Stimulated activated CD8-positive, alpha-beta memory T cell treated with anti-CD3 and anti-CD28 coated beads, Interleukin-4, amount 100 ng/mL, for 48 hours (primary cell): ENCODE data around the gene UBL3.

ENCODE experiments used
- DNase-seq: peaks from one replicate; pipeline ENCODE4 v3.0.0-alpha.2; 2020

Gene UBL3

DNA sequence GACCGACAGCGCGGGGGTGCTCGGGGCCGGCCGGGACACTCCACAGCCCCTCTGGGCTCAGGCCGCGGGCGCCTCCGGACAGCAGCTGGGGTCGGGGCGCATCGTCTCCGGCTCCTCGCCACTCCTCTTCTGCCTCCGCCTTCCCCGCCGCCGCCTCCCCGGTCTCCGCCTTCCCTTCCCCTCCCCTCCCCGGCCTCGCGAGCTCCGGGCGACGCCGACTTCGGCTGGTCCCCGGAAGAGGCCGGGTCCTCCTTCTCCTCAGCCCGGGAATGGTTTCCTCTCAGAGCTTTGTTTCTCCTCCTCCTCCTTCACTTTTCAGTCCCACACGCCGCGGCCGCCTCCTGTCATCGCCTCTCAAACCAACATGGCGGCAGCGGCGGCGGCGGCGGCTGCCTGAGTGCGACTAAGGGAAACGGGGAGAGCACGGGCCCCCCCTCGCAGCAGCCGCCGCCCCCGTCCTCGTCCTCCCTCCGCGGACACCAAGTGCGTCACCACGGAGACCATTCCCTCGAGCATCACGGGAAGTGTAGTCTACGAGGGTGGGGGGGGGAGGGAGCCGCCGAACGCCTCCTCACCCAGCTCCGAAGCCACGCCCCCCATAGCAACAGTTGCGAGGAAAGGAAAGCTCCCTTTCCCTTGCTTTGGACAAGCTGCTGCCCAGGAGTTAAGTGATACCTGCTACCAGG is at the start of gene UBL3:
UBL3 (minus strand) TSS at position 405 of the 686 bp plus-strand sequence. CDS start 1,079 bp downstream, outside the sequence.
- DNase-seq: peak; percentile 92

GRCh38 chr13:29897102-29897501 is 46.7 kb upstream of the UBL3 start:
- no peak for DNase-seq

DNA sequence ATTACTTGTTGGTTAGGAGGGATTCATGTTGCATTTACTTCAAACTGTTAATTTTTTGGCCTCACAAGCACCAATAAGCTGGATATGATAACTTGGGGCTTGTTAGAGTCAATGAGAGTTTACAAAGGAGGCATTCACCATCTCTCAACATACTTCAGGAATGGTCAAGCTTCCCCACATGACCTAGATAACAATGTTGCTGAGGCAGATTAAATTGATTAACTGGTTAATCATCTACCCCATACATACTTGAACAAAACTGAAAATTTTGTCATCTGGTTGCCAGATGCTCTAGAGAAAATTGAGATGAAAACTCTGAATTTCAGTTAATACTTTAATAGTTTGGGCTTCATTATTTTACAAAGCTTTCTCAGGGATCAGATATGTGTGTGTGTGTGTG is 43.0 kb upstream of the UBL3 start:
- DNase-seq: no peak

DNA sequence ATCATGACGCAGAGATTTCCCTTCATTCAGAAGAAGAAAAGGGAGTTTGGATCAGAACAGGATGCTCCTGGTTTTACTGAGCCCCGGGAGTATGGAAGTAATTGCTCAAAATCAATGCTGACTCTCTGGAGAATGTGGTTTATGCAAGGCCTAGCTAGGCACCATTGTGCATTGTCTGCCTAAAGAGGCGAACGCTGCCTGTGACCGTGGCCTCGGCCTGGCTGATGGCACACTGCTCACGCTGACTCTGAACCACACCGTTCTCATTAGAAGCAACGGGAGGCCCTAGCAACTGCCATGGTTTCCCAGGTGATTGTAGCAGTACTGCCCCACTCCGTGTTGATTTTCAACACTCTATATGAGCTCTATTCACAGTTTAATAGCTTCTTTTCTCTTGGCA is 41.7 kb upstream of the UBL3 start:
- no peak for DNase-seq

DNA sequence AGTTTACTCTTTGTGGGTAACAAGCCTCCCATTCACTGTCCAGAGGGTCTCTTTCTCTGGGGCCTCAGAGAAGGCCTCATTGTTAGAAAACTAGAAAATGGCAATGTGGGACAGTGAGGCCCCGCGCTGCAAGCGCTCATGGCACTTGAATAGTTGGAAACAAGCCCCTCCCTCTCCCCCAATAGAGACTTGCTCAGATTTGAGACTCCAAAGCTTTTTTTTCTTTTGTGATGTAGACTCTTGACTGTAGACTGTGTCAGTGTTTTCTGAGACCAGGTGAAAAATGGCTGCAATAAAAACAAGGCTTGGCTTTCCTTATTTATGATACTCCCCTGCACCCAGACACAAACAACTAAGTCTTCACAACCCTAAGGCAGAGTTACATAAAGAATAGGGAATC is 38.7 kb upstream of the UBL3 start:
- no peak for DNase-seq

DNA sequence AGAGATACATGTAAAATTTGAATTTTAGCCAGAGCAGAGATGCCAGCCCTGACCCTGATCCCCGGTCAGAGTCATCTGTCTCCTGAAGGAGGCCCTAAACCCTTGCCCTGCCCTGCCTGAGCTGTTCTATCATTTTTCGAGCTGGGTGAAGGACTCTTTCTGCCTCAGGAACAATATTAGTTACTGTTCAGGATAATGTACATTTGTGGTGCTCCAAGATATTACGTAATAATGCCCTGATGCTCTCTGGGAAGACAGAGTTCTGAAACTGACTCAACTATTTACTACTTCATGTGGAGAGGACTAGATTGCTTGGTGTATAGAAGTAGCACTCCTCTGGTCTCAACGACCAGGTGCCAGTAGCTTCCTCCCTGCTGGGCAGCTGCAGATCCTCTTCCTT is 37.9 kb upstream of the UBL3 start:
- no peak for DNase-seq

DNA sequence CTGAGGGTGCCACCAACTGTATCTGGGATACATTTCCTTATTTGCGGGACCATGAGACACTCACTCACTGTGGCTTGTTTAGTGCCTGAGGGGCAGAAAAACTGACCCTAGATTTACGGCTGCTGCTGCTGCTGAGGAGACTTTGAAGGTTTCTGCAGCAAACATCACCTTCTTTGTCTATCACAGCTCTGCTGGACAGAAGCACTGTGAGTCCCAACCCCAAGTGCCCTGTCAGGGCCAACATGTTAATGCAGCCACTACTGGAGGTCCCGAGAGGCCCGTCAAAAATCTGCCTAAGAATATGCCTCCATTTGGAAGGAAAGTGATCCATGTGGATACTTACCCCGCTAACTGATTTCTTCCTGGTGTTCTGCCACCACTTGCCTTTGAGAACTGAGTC is 37.3 kb upstream of the UBL3 start:
- no peak for DNase-seq

GRCh38 chr13:29887030-29887557 is 36.7 kb upstream of the UBL3 start:
- no peak for DNase-seq

- peak; percentile 81 for DNase-seq
Measured at GRCh38 chr13:29886446-29886845, 36.0 kb upstream of the UBL3 start.

GRCh38 chr13:29885989-29886388 is 35.6 kb upstream of the UBL3 start:
- DNase-seq: no peak

GRCh38 chr13:29884671-29885430 is 34.4 kb upstream of the UBL3 start:
- no peak for DNase-seq

DNA sequence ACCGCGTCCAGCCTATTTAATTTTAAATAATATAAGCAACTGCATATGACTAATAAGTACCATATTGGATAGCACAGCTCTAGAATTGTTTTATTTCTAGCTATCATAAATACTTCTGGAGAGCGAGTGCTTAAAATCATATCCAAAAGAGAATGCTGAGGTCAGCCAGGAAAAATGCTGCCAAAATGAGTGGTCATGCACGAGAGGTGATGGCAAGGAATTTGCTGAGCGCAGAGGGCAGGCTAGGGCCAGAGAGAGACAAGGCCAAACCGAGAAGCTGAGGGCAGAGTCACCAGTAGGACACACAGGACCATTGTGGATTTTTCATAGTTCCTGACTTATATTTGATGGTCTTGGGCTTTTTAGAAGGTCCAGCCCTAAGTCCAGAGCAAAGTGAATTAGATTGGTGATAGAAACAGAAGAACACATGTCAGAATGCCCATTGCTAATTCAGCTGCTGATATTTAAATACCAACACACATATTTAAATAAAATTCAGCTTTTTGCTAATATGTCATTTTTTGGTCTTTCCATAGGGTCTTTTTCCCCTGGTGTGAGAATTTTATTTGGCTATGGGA is 33.6 kb upstream of the UBL3 start:
- no peak for DNase-seq

DNA sequence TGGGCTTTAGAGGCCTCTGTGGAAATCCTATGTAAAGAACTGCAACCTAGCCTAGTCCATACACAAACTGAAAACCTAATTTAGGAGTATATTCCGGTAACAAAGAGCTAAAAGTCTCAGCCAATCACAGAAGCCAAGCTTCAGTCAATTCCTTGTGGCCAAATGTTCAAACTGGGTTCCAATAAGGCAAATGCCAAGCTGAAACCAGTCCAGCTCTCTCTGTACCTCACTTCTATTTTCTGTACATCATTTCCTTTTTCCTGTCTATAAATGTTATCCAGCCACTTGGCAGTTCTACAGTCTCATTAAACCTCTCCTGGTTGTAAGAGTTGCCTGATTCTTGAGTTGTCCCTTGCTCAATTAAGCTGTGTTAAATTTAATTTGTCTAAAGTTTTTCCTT is 31.7 kb upstream of the UBL3 start:
- DNase-seq: no peak

GRCh38 chr13:29878101-29878500 is 27.7 kb upstream of the UBL3 start:
- DNase-seq: no peak

- no peak for DNase-seq
Measured at GRCh38 chr13:29877456-29878078, 27.1 kb upstream of the UBL3 start.

DNA sequence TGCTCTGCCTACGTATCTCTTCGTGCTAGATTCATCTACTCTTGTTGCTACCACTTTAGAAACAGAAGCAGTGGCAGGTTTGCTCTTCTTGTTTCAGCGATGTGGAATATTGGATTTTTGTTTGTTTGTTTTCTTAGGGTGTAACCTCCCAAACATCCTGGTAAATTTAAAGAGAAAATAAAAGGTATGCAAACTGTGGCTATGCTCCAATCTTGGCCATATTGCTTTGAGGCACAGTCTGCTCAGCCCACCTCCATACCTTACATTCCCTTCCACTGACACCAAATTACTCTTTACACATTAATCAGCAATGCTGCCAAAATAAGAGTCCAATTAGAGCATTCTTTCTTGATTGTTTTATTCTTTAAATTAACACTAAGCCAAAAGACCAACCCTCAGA is 25.2 kb upstream of the UBL3 start:
- no peak for DNase-seq

GRCh38 chr13:29868581-29868980 is 18.2 kb upstream of the UBL3 start:
- DNase-seq: no peak

GRCh38 chr13:29865934-29866333 is 15.5 kb upstream of the UBL3 start:
- DNase-seq: no peak

- DNase-seq: no peak
Measured at GRCh38 chr13:29861694-29862110, 11.3 kb upstream of the UBL3 start.

GRCh38 chr13:29859971-29860370 is 9.6 kb upstream of the UBL3 start:
- no peak for DNase-seq

DNA sequence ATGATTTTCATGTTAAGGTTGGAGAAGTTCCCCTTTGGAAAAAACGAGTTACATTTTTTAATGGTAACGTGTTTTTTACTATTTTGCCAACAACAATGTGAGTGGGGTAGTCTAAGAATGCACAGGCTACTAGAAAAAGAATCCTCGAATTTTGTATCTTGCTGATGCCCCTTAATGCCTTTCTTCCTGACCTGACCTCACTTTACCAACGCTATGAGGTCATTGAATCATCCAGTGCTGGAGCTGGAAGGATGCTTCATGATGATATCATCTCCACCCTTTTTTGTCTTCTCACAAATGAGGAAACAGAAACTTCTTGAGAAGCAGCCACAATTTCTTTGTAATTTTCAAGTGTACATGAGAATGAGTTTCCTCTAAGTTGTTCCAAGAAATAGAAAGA is 8.2 kb upstream of the UBL3 start:
- DNase-seq: no peak

DNA sequence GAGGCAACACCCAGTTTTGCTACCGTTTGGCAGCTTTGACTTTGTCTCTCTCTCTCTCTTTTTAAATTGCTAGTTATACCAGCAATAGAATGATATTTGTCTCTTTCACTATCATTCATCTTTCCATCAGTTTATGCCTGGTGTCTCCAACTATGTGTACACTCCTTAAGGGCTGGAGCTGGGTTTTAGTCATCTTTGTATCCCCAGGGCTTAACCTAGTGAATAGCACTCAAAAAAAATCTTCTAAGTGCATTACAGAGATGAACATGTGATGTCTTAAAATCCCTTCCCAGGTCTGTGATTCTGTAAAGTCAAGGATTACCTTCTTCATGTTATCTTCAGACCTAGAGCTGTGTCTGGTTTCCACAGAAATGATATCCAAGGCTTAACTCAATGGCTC is 7.8 kb upstream of the UBL3 start:
- DNase-seq: no peak

GRCh38 chr13:29857085-29857484 is 6.7 kb upstream of the UBL3 start:
- DNase-seq: no peak

DNA sequence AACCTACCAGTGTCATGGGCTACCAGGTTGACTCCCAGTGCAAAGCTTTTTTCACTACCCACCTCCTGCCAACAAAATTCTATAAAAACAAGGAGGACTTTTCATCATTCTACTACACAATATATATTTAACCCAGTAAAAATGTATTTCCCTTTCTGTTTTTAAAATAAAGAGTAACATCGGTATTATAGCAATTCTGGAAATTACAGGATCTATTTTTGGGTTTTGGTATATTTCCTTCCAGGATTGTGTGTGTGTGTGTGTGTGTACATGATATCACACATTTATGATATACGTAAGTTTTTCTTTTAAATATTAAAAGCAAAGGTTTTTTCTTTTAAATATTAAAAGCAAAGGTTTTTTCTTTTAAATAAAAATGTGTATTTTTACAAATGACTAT is 6.0 kb upstream of the UBL3 start:
- no peak for DNase-seq
